ENCODE results near the gene ATP2C1.

Gene ATP2C1

DNA sequence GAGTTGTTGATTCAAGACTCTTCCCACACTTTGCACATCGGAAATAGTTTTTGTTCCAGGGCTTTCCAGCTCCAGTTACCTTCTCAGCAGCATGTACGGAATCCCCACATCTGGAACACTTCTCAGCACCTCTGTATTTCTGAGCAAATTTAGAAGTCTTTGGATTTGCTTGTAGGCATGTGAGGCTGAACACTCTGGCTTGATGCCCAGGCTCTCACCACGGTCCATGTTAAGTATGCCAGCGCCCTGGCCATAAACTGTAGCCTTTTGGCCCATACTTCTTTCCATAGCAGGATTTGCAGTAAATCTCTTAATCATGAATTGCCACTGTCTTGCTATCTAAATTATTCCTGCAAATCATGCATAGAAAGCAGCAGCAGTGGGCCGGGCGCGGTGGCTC, 24.4 kb downstream of the ATP2C1 start:
- TF ChIP-seq, protein P1, sequence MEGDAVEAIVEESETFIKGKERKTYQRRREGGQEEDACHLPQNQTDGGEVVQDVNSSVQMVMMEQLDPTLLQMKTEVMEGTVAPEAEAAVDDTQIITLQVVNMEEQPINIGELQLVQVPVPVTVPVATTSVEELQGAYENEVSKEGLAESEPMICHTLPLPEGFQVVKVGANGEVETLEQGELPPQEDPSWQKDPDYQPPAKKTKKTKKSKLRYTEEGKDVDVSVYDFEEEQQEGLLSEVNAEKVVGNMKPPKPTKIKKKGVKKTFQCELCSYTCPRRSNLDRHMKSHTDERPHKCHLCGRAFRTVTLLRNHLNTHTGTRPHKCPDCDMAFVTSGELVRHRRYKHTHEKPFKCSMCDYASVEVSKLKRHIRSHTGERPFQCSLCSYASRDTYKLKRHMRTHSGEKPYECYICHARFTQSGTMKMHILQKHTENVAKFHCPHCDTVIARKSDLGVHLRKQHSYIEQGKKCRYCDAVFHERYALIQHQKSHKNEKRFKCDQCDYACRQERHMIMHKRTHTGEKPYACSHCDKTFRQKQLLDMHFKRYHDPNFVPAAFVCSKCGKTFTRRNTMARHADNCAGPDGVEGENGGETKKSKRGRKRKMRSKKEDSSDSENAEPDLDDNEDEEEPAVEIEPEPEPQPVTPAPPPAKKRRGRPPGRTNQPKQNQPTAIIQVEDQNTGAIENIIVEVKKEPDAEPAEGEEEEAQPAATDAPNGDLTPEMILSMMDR (IDR thresholded peaks at IDR 0.05; ENCODE audit: borderline replicate concordance, insufficient read depth, low read depth, low read length), result no peak
- no peak overlapping the region for H3K4me3 ChIP-seq (ENCODE audit: low read depth, low read length)

DNA sequence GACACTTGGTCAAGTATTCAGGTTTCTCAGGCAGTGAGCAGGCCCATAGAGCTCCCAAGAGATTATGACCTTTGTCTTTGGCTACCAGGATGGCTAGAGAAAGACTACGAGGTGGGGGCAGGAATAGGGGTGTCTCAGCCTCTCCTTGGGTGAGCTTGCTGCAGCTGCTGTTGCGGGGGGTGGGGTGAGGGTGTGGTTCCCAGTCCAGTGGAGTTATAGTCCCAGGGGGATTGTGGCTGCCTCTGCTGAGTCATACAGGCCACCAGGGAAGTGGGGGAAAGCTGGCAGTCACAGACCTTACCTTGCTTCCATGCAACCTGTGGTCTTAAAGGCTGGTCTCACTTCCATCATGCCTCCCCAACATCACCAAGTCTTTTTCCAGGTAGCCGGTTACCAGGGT, 31.7 kb downstream of the ATP2C1 start:
- H3K4me3 ChIP-seq (ENCODE audit: low read depth, low read length), result no peak overlapping the region
- TF ChIP-seq, protein P1 (IDR thresholded peaks at IDR 0.05; ENCODE audit: borderline replicate concordance, insufficient read depth, low read depth, low read length), result no peak

DNA sequence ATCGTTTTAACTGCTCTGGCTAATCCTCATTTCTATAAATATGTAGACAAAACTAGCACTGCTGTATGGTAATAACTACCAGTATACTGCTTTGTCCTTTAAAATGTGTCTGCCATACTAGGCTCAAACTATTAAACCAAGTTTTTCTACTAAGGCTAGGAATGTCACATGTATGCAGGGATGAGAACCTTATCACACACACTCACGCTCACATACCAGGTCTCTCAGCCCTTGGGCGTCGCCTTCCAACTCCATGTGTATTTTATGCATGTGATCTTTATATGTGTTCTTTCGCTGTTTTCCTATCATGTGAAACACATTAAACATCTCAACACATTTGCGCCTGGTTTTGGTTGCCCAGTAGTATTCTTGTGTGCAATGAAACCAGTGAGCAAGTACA, 32.6 kb downstream of the ATP2C1 start:
- TF ChIP-seq, protein P1 (IDR thresholded peaks at IDR 0.05; ENCODE audit: borderline replicate concordance, insufficient read depth, low read depth, low read length), result no peak
- H3K4me3 ChIP-seq (ENCODE audit: low read depth, low read length), result no peak overlapping the region

DNA sequence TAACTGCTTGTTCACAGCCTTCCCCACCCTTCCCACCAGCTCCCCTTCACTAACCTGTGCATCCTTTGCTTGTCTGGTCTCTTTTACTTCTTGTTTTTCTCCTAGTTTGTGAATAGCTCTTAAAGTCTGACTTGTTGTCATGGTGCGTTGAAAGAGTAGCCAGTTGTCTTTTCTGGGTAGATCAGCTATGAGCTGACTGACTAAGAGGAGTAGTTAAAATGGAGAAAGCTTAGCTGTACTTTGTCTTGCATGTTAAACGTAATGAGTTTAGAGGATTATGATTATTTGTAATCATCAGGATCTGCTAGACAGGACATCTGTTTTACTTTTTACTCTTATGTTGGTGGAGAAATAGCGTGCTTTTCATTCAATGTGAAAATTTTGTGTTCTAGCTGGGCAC, 35.9 kb downstream of the ATP2C1 start:
- no peak overlapping the region for H3K4me3 ChIP-seq (ENCODE audit: low read depth, low read length)

DNA sequence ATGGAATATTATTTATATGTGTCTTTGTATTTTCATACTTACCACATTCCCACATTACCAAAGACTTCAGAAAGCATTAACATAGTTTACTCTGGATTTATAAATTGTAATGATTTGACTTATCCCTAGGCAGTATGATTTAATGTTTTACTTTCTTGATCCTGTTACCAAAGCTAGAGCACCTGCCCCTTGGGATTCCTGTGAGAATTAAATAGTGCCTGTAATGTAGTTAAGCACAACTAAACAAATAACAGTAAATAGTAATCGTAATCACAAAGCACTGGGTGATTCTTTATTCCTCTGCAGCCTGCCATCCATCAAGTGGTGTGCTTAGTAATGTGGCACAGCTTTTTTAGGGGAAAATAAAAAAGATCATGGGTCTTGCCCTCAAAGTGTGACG, 39.1 kb downstream of the ATP2C1 start:
- TF ChIP-seq, protein P1 (IDR thresholded peaks at IDR 0.05; ENCODE audit: borderline replicate concordance, insufficient read depth, low read depth, low read length), result no peak
- H3K4me3 ChIP-seq (ENCODE audit: low read depth, low read length), result no peak overlapping the region

More for the DNA sequence above, 35.9 kb downstream of the ATP2C1 start:
- TF ChIP-seq, protein P1 (IDR thresholded peaks at IDR 0.05; ENCODE audit: borderline replicate concordance, insufficient read depth, low read depth, low read length), result no peak

DNA sequence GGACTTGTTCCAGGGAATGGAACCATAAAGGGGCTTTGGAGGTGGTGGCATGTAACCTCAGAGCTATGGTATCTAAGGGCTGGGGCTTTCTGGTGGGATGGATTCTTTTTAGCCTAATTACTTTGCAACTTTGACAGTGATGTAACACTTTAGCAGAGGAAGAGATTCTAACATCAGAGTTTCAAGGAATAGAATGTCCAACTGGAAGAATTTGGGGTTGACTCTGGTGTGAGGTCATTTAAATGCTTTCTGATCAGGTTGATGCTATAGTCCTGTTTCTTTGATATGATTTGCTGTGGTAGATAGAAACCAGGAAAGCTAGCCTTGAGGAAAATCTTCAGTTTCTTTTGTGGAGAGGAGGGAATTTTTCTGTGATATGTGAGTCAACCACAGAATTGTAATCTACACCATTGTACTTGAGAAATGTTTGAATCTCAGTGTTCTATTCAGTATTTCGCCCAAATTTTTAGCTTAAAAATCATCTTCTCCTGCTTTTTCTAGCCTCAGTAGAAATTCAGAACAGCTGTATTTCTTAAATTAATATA, 40.0 kb downstream of the ATP2C1 start:
- H3K4me3 ChIP-seq (ENCODE audit: low read depth, low read length), result no peak overlapping the region
- TF ChIP-seq, protein P1 (IDR thresholded peaks at IDR 0.05; ENCODE audit: borderline replicate concordance, insufficient read depth, low read depth, low read length), result no peak

DNA sequence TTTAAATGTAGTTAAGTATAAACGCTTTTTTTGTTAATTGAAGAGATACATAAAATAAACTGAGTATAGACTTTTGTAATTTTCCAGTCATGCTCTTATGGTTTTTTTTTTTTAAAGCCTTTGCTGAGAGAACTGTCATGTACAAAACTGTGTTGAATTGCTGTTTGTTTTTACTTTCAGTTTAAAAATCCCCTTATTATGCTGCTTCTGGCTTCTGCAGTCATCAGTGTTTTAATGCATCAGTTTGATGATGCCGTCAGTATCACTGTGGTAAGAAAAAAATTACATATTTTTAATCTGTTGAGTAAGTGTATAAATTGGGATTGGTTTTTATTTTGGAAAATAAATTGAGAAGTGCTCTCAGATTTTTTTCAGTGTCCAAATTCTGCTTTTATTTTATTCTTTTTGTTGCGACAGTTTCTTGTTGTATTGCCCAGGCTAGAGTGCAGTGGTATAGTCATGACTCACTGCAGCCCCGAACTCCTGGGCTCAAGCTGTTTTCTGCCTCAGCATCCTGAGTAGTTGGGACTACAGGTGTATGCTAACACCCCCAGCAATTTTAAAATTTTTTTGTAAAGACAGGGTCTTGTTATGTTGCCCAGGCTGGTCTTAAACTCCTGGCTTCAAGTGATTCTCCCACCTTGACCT, 40.7 kb downstream of the ATP2C1 start:
- TF ChIP-seq, protein P1 (IDR thresholded peaks at IDR 0.05; ENCODE audit: borderline replicate concordance, insufficient read depth, low read depth, low read length), result no peak
- H3K4me3 ChIP-seq (ENCODE audit: low read depth, low read length), result no peak overlapping the region
